ENCODE results near the gene GPBP1L1. TPM values are rescaled to one million over a fixed set of nuclear protein-coding genes. Genes with fewer than 3 reads are reported as not detected.

GPBP1L1 gene
- total and polyA plus RNA-seq, 2 of the 4 experiments (the other 2 are of a cell fraction), result 31.5 to 57.4 TPM

DNA sequence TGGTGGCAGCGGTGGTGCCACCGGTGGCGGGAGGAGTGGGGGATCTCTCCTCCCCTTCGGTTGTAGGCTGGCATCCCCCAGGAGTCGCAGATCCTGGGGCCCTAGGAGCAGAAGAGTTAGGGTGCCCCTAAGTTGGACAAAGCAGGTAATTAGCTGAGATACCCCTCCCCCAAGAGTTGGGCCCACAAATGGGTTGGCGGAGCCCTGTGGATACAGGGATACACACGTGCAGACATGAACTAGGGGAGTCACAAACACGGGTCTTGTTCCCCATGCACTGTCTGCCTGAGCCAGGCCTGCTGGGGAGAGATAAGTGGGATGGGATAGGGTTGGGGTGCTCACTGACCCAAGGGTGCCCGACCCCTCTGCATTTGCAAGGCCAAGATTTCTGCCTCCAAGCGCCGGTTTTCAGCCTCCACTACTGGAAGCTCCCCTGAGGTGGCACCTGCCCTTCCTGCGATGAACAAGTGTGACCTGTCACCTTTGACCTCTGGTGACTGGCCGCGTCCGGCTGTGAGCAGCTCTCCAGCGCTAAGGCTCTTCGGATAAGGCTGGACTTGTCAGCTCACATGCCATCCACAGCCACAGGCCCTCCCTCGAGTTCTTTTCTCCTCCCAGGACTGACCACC lies 64.3 kb downstream of the GPBP1L1 start:
- Histone ChIP-seq H3K27ac (ENCODE audit: insufficient read depth, low read length) (no peak overlapping the region), H2AFZ (replicated peaks; ENCODE audit: low read length, poor library complexity) (peak overlapping the region; percentile 46), H3K4me2 (ENCODE audit: low read depth, low read length) (no peak overlapping the region), H3K4ac (ENCODE audit: low read depth, low read length) (no peak overlapping the region), H2AK5ac (ENCODE audit: low read depth, low read length) (no peak overlapping the region), H2AK9ac (replicated peaks; ENCODE audit: low read depth, low read length, poor library complexity) (peak overlapping the region; percentile 34), H2BK20ac (ENCODE audit: low read depth, low read length) (no peak overlapping the region), H3K9me1 (ENCODE audit: insufficient read depth, low read length) (peaks cover 6% of the 10 kb centered on the region; the same call in 1 of the 2 replicates), H3K27me3 (ENCODE audit: control insufficient read depth, insufficient read depth, low read length) (no peaks in the 10 kb centered on the region), H2BK15ac (ENCODE audit: low read depth, low read length) (no peak overlapping the region), H4K20me1 (ENCODE audit: insufficient read depth, low read length) (peaks cover 5% of the 10 kb centered on the region; the same call in 1 of the 2 replicates), H3K9me3 (ENCODE audit: control insufficient read depth, insufficient read depth, low read length) (no peaks in the 10 kb centered on the region), H3K14ac (replicated peaks; ENCODE audit: low read depth, low read length) (no peak overlapping the region), H3K4me3 (ENCODE audit: insufficient read depth, low read depth, low read length) (no peak overlapping the region), H3K79me1 (ENCODE audit: low read depth in 1 of 2, low read length in 2 of 2) (peaks cover 0 to 9% of the 10 kb centered on the region in 2 experiments; a peak in 1 of 4 replicates), H3K18ac (ENCODE audit: low read depth, low read length) (no peak overlapping the region), H2BK5ac (ENCODE audit: low read depth, low read length, poor library complexity, severe bottlenecking) (no peak overlapping the region), H3K4me1 (ENCODE audit: control insufficient read depth, insufficient read depth, low read length) (no peaks in the 10 kb centered on the region; the same call in 1 of the 2 replicates), H4K91ac (ENCODE audit: insufficient read depth, low read depth, low read length) (no peak overlapping the region), H4K8ac (ENCODE audit: low read depth in 2 of 2, low read length in 2 of 2) (no peak overlapping the region), H2BK120ac (ENCODE audit: low read depth, low read length) (no peak overlapping the region), H3K56ac (ENCODE audit: extremely low read depth, insufficient read depth, low read length) (no peak overlapping the region), H3K9ac (ENCODE audit: low read depth, low read length) (no peak overlapping the region), H3K23ac (ENCODE audit: low read depth, low read length) (no peak overlapping the region), H3K36me3 (ENCODE audit: control insufficient read depth, insufficient read depth, low read length) (peaks cover 33% of the 10 kb centered on the region), H4K5ac (ENCODE audit: low read depth, low read length) (no peak overlapping the region)
- intact Hi-C loops (cut with micrococcal nuclease), result no loop called here
- 66% methylated on average over 7 of the region's 18 CpGs; no CpG with 5 or more reads in 1 of the 2 experiments for WGBS, 2 experiments (ENCODE audit: extremely low coverage in 2 of 2, insufficient read length in 1 of 2)
- POLR2A ChIA-PET (ENCODE audit: unreplicated experiment), result no interaction called here
- no peak for TF ChIP-seq BHLHE40 (IDR thresholded peaks at IDR 0.05; ENCODE audit: low read depth, low read length)
- no peak for TF ChIP-seq RAD21 (IDR thresholded peaks at IDR 0.05; ENCODE audit: low read length)
- TF ChIP-seq MAZ (IDR thresholded peaks at IDR 0.05; ENCODE audit: borderline replicate concordance, low read depth, low read length), result no peak
- TF ChIP-seq, protein P1, sequence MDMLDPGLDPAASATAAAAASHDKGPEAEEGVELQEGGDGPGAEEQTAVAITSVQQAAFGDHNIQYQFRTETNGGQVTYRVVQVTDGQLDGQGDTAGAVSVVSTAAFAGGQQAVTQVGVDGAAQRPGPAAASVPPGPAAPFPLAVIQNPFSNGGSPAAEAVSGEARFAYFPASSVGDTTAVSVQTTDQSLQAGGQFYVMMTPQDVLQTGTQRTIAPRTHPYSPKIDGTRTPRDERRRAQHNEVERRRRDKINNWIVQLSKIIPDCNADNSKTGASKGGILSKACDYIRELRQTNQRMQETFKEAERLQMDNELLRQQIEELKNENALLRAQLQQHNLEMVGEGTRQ (IDR thresholded peaks at IDR 0.05; ENCODE audit: low read depth, low read length), result no peak
- TF ChIP-seq MXI1 (IDR thresholded peaks at IDR 0.05; ENCODE audit: borderline replicate concordance, low read depth, low read length), result no peak
- TF ChIP-seq, protein P2, sequence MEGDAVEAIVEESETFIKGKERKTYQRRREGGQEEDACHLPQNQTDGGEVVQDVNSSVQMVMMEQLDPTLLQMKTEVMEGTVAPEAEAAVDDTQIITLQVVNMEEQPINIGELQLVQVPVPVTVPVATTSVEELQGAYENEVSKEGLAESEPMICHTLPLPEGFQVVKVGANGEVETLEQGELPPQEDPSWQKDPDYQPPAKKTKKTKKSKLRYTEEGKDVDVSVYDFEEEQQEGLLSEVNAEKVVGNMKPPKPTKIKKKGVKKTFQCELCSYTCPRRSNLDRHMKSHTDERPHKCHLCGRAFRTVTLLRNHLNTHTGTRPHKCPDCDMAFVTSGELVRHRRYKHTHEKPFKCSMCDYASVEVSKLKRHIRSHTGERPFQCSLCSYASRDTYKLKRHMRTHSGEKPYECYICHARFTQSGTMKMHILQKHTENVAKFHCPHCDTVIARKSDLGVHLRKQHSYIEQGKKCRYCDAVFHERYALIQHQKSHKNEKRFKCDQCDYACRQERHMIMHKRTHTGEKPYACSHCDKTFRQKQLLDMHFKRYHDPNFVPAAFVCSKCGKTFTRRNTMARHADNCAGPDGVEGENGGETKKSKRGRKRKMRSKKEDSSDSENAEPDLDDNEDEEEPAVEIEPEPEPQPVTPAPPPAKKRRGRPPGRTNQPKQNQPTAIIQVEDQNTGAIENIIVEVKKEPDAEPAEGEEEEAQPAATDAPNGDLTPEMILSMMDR (conservative IDR thresholded peaks at IDR 0.05; ENCODE audit: low read depth, low read length), result no peak
- TF ChIP-seq FOS (IDR thresholded peaks at IDR 0.05; ENCODE audit: low read depth, low read length), result no peak
- TF ChIP-seq CHD1 (IDR thresholded peaks at IDR 0.05; ENCODE audit: low read depth, low read length), result no peak
- TF ChIP-seq SMC3 (IDR thresholded peaks at IDR 0.05; ENCODE audit: low read depth, low read length), result no peak
- dilution Hi-C loops (cut with HindIII; ENCODE audit: low sequenced_read_pairs, unreplicated experiment), result no loop called here
- no peak for ATAC-seq (ENCODE audit: low read depth)
- no TSS peak for BruUV-seq (replicated peaks)
- in situ Hi-C loops (cut with MboI; ENCODE audit: low sequenced_read_pairs), result no loop called here
- no peak for DNase-seq
- CTCF ChIA-PET, result no interaction called here
